HG03159 (cell line): ENCODE data around the gene CALD1.

Source experiments
- ATAC-seq: cut with Tn5 transposase; IDR thresholded peaks from one replicate; pipeline ENCODE4 v1.9.1; 2021; ENCODE audit warnings: mild to moderate bottlenecking, moderate library complexity; ENCODE audit not compliant: unreplicated experiment

Gene CALD1

DNA sequence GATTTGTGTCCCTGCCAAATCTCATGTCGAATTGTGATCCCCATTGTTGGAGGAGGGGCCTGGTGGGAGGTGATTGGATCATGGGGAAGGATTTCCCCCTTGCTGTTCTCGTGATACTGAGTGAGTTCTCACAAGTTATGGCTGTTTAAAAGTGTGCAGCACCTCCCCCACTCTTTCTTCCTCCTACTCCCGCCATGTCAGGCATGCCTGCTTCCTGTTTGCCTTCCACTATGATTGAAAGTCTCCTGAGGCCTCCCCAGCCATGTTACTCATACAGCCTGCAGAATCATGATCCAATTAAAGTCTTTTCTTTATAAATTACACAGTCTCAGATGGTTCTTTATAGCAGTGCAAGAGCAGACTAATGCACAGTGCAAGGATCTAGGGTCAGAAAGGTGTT is 75.4 kb downstream of the CALD1 start:
- ATAC-seq, result no peak

DNA sequence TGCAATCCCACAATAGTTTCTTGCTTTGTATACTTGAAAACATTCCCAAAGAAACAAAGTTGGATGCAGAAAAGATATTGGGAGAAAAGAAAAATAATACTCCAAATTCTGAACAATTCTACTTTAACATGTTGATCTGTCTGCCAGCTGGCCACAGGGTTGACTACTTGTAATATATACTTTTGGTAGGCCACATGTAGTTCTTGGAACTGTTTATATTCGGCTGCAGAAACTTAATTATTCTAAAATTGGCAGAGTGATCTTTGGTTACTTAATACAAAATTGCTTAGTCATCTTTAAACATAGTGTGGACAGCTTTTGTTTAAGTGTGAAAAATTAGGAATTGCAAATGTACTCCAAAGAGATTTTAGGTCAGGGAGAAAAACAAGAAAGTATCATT is 76.0 kb downstream of the CALD1 start:
- ATAC-seq, result no peak

DNA sequence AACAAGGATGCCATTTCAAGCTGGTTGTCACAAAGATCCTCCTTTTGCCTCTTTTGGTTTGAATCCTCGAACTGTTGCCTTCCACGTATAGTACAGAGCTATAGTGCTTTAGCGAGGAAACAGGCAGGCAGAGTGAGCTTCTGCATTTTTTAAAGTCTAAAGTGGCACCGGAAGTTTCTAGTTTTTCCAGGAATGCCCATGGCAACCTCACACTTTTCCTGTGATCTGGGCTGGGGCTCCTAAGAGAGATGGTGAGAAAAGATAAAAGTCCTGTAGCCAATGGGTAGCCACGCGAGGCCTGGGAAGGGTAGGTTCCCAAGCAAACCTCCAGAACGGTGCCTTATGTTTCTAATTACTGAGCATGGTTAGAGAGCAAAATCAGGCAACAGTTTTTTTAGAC is 76.7 kb downstream of the CALD1 start:
- ATAC-seq, result no peak

DNA sequence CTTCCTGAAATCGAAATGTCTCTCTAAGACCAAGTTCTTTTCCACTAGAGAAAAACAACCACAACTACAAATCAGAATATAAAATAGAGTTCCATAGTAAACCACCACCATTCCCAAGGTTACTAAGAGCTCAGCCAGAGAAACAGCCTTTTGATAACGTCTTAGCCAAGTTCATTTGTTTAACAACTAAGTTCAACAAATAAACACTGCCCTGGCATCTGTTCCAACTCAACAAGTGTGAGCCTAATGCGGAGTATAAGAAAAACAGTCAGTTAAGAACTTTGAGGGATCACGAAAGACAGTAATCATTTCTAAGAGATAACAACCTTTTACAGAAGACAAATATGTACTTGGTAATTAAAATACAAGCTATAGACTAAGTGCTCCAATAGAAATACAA is 77.3 kb downstream of the CALD1 start:
- ATAC-seq, result no peak

DNA sequence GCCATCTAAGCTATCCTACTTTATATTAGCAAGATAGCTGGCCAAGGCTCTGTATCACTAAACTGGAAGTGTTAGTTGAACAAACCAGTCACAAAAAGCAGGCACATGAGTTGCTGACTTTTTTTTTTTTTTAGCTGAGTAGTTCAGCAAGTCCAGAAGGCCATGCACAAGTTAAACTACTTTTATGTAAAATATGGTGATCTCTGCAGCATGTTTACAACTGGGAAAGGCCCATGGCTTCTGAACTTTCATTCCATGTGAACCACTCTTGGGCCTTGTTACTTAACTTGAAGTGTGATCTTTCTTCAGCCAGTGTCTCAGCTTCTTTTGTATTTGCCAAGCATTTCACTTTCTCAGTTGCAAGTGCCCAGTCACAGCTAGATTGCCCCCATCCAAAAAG is 78.5 kb downstream of the CALD1 start:
- no peak for ATAC-seq

DNA sequence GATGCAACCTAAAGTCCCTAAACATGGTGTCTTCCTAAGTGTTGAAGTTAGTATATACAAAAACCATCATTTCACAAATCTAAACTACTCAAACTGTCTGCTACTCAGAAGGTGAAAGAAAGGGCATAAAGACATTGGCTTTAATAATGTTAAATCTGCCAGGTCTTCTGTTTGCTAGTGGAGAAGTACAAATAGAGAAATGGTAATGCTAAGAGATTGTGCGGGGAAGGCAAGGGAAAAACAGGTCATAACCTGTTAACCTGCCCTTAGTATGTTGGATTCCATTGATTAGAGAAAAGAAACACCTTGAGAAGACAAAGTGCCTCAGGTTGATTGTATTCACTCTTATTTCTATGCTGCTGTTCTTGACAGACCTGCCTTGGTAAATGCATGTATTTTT is 80.3 kb downstream of the CALD1 start:
- ATAC-seq, result no peak

DNA sequence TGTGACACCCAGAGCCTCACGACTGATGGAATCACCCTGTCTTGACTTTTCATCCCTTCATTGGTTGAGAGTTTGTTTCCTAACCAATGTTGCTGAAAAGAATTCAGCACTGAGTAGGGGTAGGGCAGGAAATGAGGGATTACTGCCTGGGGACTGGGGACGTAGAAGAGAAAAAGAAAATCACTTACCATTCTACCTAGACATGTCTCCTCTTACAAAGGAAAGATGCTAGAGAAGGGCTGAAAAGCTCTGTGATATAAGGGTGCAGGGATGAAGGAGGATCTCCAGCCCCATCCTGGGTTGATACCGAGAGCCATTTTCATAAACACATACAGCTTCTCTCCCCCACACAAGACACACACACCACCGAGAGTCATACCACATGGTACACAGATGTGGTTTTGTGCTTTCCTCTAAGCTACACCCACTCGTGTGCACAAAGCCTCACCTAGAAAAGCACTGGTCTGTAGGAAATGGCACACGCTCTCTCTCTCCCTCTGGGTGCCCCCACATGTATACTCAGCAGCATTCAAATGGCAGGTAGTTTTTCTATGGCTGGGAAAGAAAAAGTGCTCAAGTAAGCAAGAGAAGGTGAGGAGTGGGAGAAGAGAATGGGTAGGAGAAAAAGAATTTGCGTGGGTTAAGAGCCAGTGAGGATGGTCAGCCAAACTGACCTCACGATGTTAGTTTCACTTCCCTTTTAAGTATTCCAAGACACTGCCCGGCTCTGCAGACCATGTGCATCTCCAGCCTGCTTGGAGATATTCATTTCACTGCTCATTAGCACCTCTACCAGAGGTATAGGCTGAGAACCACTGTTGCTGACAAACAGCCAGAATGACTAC is 85.8 kb downstream of the CALD1 start:
- ATAC-seq, result no peak

DNA sequence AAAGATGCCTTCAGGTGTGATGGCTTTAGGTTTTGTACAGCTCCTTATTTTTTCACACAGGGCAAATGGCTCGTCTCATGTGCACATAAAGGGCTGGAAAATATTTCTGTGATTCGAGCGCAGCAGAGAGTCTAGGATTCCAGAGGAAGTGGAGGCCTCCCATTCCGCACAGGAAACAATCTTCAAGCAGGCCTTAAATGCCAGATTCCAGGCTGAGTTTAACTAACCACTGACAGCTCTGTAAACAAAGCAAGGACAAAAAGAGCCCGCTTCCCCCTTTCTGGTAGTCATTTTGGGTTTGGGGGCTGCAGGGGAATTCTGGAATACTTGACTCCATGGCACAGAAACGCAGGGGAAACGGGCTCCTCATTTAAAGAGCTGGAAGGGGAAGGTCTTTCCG is 87.2 kb downstream of the CALD1 start:
- no peak for ATAC-seq

DNA sequence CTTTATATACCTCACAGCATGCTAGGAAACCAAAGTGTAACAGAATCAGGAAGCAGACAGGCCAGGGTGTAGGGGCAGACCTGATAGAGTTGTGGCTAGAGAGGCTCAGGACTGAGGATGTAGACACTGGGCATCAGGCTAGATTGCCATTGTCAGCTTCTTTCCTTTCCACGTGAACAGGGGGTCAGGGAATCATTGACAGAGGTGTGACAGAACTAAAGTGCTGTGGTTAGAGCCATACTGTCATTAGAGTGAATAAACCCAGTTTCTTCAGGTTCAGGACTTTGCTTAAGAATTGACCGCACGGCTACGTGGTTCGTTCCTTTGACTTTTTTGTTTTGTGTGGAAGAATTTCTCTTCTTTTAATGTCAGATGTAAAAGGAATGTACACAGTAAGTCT is 90.7 kb downstream of the CALD1 start:
- ATAC-seq, result no peak

DNA sequence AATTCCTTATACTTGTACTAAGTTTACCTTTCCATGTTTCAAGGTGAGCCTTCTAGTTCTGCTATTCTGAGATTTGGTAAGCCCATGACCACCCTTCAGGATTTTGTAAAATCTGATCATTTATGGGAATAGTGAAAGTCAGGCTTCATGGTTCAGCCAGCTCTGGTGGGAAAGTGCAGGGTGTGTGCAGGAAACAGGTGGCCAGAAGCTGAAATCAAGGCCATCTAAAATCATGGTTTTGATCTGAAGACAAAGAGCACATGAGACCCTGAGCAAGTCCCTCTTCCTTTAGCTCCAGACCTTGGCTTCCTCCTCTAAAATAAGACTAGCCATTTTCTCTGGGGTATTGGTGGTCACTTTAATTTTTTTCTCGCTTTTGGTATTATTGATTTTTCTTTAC is 91.3 kb downstream of the CALD1 start:
- ATAC-seq, result no peak

DNA sequence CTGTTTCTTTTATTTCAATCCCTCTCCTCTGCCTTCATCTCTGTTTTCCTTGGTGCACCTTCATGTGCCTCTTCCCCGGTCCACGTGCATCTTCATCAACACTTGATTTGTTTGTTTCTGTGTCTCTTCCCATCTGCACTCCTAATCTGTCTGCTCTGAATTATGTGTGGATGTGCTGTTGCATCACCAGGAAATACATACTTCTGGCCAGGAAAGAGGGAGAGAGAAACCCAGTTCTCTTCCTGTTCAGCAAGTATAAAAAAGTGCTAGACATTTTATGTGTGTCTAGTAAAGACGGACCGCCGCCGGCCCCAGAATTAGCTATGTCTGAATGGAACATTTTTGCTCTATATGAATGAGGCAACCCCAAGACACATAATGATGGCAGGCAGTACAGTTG is 93.8 kb downstream of the CALD1 start:
- no peak for ATAC-seq

DNA sequence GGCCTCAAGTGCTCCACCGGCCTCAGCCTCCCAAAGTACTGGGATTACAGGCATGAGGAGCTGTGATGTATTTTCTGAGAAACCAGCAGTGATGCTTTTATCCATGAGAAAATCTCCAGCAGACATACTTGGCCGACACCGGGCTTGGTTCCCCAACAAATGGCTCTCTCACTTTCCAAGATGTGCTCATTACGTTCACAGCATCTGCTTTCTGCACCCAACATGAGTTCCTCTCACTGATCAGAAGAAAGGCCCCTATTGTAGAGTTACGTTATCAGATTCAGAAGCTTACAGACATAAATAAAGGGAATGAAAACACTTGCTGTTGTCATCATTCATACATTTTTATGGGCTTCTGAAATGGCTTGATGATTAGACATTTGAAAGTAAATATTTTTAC is 95.0 kb downstream of the CALD1 start:
- ATAC-seq, result no peak

DNA sequence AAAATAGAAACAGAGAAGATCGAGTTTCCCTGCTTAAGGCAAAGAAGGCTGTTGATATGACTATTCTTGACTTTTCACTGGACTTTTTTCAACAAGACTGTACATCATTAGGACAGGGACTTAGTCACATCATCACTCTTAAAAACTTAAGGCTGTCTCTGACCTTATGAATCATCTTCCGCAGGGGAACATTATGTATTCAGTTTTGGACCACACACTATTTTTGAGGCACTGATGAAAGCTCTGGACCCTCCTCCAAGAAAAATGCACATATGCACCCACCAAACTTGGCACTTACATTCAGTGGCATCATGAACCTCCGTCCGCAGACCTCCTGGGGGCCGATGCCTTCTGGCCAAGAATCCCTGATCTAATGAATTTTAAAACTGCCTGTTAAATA is 96.4 kb downstream of the CALD1 start:
- no peak for ATAC-seq

DNA sequence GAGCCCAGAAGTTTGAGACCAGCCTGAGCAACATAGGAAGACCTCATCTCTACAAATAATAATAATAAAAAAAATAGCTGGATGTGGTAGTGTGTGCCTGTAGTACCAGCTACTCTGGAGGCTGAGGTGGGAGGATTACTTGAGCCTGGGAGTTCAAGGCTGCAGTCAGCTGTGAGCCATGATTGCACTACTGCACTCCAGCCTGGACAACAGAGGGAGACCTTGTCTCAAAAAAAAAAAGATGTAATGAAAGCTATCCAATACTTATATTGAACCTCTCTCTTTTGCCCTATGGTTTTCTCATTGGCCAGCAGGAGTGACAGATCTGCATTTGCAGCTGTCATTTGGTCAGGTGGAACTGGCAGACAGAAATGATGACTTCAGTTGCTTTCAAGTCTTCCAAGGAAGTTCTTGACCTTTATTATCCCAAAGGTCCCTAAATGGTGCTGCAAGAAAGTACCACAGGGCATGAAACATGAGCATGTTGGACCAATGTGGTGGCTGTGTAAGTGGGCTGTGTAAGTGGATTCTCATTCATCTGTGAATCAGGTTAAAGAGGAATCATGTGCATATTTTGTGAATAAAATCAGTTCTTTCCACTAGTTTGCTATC is 99.4 kb downstream of the CALD1 start:
- no peak for ATAC-seq

DNA sequence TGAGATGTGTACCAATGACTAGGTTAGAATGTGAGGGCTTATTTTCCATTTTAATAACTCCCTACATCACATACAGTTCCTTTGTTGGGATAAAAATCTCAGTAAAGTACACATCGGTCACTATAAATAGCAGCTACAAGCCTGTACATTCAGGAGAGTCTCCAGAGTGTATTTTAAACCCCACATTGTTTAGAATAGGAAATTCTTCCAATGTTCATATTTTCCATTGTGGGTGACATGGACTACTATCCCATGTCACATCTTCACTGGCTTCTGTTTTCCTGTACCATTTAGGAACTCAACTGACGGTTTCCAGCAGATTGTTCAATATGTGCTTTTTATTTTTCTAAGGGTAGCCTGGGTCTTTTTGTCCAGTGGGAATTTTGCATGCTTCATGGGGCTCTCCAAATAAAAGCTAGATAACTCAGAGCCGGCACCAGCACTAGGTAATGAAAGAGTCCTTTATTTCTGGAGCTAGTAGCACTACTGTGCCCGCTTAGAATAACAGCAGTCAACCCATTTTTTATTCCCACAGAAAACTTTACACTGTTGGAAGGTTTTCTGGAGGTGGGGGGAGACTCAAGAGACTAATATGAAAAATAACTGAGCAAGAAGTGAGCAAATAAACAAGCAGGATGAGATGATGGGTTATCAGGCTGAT is 100.5 kb downstream of the CALD1 start:
- ATAC-seq, result no peak

DNA sequence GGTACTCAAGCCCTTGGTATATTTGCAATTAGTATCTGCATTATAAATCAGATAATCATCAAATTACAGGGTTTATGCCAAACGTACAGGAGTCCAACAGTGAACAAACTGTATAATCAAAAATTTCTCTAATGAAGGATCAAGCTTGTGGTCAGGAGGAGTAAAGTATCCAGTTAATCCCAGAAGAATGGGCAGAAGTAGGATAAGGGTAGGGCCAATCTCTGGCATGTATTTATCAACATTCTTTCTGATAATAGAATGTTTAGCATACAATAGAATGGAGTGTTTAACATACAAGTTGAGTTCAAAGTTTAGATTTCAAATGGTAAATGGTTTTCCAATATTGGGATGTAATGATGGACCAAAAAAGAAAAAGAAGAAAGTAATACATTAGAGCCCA is 103.0 kb downstream of the CALD1 start:
- ATAC-seq, result no peak

DNA sequence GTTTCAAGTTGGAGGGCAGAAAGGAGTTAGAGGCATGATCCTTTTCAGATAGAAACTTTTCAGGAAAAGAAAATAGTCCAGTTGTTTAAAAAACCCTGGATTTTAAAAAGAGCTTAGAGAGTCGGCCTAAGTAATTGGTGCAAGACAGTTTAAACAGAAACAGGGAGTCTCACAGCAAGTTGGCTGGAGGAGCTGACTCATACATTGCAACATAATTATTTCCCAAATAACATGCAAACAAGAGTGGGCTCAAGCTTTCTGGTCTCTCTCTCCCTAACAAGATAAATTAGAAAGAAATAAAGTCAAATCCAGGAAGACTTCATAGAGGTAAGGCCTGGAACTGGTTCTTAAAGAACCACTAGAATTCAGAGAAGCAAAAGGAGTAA is 106.5 kb downstream of the CALD1 start:
- ATAC-seq, result no peak

DNA sequence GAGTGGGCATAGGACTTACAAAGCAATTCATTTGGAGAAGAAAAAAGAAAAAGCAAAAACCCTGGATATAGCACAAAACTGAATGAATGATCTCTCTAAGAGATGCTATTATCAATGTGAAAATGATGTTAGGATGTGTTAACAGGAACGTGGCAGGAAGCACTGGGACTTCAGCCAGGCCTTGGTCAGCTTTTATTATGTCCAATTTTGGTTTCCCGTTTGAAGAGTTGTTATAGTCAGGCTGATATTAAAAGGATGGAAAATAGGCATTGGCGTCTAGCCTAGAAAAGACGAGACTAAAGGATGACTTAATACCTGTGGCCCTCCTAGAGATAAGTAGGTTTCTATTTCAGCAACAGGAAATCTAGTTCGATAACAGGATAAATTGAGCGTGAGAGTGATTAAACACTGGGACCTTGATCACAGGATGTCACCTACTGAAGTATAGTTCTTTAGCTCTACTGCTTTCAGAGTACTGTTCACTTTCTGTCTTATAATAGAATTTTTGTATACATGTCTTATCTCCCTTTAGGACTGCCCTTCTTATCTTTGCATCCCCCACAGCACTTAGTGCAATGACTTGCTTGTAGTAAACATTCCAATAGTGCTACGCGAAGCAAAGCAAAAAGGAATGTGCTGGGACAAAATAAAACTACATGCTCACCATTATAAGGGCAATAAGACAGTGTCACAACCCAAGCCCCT is 107.1 kb downstream of the CALD1 start:
- ATAC-seq, result no peak

DNA sequence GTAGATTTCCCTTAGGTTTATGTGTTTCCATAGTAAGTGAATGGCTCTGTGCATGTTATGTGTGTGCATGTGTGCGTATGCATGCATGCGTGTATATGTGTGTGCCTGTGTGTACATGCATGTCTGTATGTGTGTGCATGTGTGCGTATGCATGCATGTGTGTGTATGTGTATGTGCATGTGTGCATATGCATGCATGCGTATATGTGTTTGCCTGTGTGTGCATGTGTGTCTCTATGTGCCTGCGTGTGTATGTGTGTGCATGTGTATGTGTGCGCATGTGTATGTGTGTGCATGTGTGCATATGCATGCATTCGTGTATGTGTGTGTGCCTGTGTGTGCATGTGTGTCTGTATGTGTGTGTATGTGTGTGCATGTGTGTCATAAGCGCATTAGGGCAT is 108.1 kb downstream of the CALD1 start:
- no peak for ATAC-seq

DNA sequence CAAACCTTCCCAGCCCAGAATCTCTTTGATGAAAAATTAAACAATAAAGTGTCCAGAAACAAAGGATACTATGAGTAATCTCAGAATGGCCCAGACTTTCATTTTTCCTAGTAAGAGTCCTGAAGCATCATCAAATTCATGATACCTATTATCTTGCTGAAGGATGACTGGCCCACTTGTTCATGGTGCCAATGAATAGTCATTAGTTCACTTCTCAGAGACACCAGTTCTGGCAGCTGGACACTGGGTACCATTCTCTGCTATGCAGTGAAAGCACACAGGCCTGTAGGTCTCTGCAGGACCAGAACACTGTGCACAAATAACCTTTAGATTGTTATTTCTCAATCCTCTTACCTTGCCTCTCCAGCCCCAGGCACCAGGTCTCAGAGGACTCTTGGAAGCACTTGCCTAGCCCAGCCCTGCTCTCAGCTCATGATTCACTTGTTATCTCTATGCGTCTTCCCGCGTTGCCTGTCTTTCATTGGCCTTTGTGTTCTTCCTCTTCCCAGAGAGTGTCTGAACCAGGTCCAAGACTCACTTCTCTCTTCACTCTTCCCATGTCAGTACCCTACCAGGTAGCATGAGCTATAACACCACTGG is 108.8 kb downstream of the CALD1 start:
- ATAC-seq, result no peak
